PC-9 (cell line): ENCODE data around the gene MAGI1. TPM values are rescaled to one million over a fixed set of nuclear protein-coding genes. Genes with fewer than 3 reads are reported as not detected.

Source experiments
- BruUV-seq: library from RNA; stranded (reverse); fragments of 400-500 nt; replicated peaks from 2 replicates; lab custom pipeline; 2021; lab: Mats Ljungman, UMichigan
- CTCF ChIA-PET: fragments of 300-600 bp; sonication (Branson Sonifier 250); formaldehyde crosslinking; loops from one replicate; lab custom pipeline; 2022; ENCODE audit warnings: antibody characterized with exemption; lab: Charles Lee
- POLR2A ChIA-PET: fragments of 300-600 bp; sonication (Branson Sonifier 250); formaldehyde crosslinking; loops from one replicate; lab custom pipeline; 2022; ENCODE audit warnings: antibody characterized with exemption; ENCODE audit not compliant: unreplicated experiment; lab: Charles Lee
- DNase-seq, 2 experiments: peaks; one replicate each; pipeline versions ENCODE4 v3.0.0 to v3.0.0-alpha.2; 2015 to 2022; ENCODE audit warnings: mixed read lengths in 1 of 2
- H2AFZ ChIP-seq: fragments of 200-600 bp; sonication (generic); 2 replicates; pipeline ENCODE4 v1.8.1; 2017; ENCODE audit warnings: antibody characterized with exemption
- H3F3A ChIP-seq: fragments of 200-600 bp; sonication (generic); 2 replicates; pipeline ENCODE4 v1.8.1; 2017; ENCODE audit warnings: antibody characterized with exemption, mild to moderate bottlenecking, low read depth; ENCODE audit not compliant: insufficient read depth
- H3K27ac ChIP-seq: fragments of 200-600 bp; sonication (generic); 2 replicates; pipeline ENCODE4 v1.6.1; 2016; ENCODE audit warnings: mixed run types
- H3K27me3 ChIP-seq: fragments of 200-600 bp; sonication (generic); 2 replicates; pipeline ENCODE4 v1.6.1; 2016; ENCODE audit warnings: low read depth, mixed run types; ENCODE audit not compliant: insufficient read depth
- H3K36me3 ChIP-seq: fragments of 200-600 bp; sonication (generic); 2 replicates; pipeline ENCODE4 v1.6.1; 2016; ENCODE audit warnings: low read depth, mixed run types
- H3K4me1 ChIP-seq: fragments of 200-600 bp; sonication (generic); replicated peaks from 2 replicates; pipeline ENCODE4 v1.6.1; 2016; ENCODE audit warnings: mixed run types; ENCODE audit not compliant: insufficient read depth
- H3K4me2 ChIP-seq: fragments of 200-600 bp; sonication (generic); 2 replicates; pipeline ENCODE4 v1.6.1; 2017; ENCODE audit warnings: mixed run types
- H3K4me3 ChIP-seq: fragments of 200-600 bp; sonication (generic); 2 replicates; pipeline ENCODE4 v1.6.1; 2016; ENCODE audit warnings: mixed run types
- H3K79me2 ChIP-seq: fragments of 200-600 bp; sonication (generic); 2 replicates; pipeline ENCODE4 v1.6.1; 2017; ENCODE audit warnings: low read depth, mixed run types
- H3K9me2 ChIP-seq: fragments of 200-600 bp; sonication (generic); 2 replicates; pipeline ENCODE4 v1.8.1; 2017; ENCODE audit warnings: mild to moderate bottlenecking; ENCODE audit not compliant: insufficient read depth
- H3K9me3 ChIP-seq: fragments of 200-600 bp; sonication (generic); 2 replicates; pipeline ENCODE4 v1.8.1; 2016; ENCODE audit warnings: low read depth; ENCODE audit not compliant: insufficient read depth
- H4K20me1 ChIP-seq: fragments of 200-600 bp; sonication (generic); 2 replicates; pipeline ENCODE4 v1.8.1; 2017; ENCODE audit not compliant: insufficient read depth
- CTCF ChIP-seq: fragments of 200-600 bp; sonication (generic); conservative IDR thresholded peaks from 2 replicates; pipeline ENCODE4 v1.6.1; 2017; ENCODE audit warnings: mixed run types, antibody characterized with exemption, mild to moderate bottlenecking, moderate library complexity
- EZH2 ChIP-seq: fragments of 200-600 bp; sonication (generic); IDR thresholded peaks from 2 replicates; pipeline ENCODE4 v1.8.0; 2017; ENCODE audit warnings: antibody characterized with exemption, low read depth
- intact Hi-C: fragments of 100-400 bp; cut with micrococcal nuclease; formaldehyde crosslinking; loops from one replicate; pipeline ENCODE4 v1.10.0; 2022; ENCODE audit not compliant: unreplicated experiment
- total RNA-seq: library from RNA; stranded (reverse); gene quantifications from 2 replicates; pipeline ENCODE4 v1.2.3, GENCODE V29; 2021

MAGI1 gene
- total RNA-seq, 1 experiment from 2014 or later = 23.3 TPM

- Histone ChIP-seq H3K27me3 (no peaks in the 10 kb centered on the region), H3F3A (no peaks in the 10 kb centered on the region), H2AFZ (no peak overlapping the region), H3K27ac (no peak overlapping the region), H3K4me1 (no peaks in the 10 kb centered on the region), H3K9me2 (no peaks in the 10 kb centered on the region), H3K9me3 (no peaks in the 10 kb centered on the region), H4K20me1 (no peaks in the 10 kb centered on the region), H3K36me3 (no peaks in the 10 kb centered on the region), H3K4me3 (no peak overlapping the region), H3K79me2 (0 out of 2 replicates have a peak, but pooled peaks cover 5% of the 10 kb centered on the region), H3K4me2 (no peak overlapping the region)
- intact Hi-C loops = no loop called here
- POLR2A ChIA-PET = no interaction called here
- no peak for DNase-seq
- no TSS peak for BruUV-seq
- TF ChIP-seq EZH2 = no peak
- TF ChIP-seq CTCF = no peak
- CTCF ChIA-PET = no interaction called here
Observed at GRCh38 chr3:65535260-65535659, 503.5 kb downstream of the MAGI1 start.

DNA sequence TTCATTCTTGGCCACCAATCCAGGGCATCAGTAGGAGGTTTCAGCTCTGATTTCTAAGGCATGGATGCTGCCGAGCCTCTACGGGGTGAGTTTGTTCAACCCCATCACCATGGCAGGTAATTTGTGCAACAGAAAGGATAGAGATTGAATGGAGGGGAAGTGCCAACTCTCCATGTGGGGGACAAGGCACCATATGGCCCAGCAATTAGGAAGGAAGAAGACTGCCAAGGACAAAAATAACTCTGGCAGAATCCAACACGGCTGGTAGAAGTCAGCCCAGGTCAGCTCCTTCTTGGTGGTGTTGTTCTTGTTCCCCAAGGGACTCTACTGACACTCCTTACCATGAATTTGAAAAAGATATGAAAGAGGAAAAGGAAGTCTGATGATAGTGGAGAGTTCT, 503.9 kb downstream of the MAGI1 start:
- Histone ChIP-seq H3K9me3 (no peaks in the 10 kb centered on the region), H3F3A (no peaks in the 10 kb centered on the region), H2AFZ (no peak overlapping the region), H3K4me3 (no peak overlapping the region), H3K9me2 (no peaks in the 10 kb centered on the region), H3K79me2 (0 out of 2 replicates have a peak, but pooled peaks cover 5% of the 10 kb centered on the region), H3K4me1 (no peaks in the 10 kb centered on the region), H3K27me3 (no peaks in the 10 kb centered on the region), H3K4me2 (no peak overlapping the region), H4K20me1 (no peaks in the 10 kb centered on the region), H3K27ac (no peak overlapping the region), H3K36me3 (no peaks in the 10 kb centered on the region)
- TF ChIP-seq EZH2 (no peak), CTCF (no peak)
- ChIA-PET CTCF (no interaction called here), POLR2A (no interaction called here)
- DNase-seq = no peak
- no TSS peak for BruUV-seq
- intact Hi-C loops = no loop called here

- no peaks in the 10 kb centered on the region for H3K36me3 ChIP-seq
- H3K27me3 ChIP-seq = no peaks in the 10 kb centered on the region
- H3K9me3 ChIP-seq = no peaks in the 10 kb centered on the region
- H3K79me2 ChIP-seq = no peaks in the 10 kb centered on the region
- no peaks in the 10 kb centered on the region for H3K4me1 ChIP-seq
- no peaks in the 10 kb centered on the region for H3K9me2 ChIP-seq
- no peak overlapping the region for H3K27ac ChIP-seq
- no peaks in the 10 kb centered on the region for H4K20me1 ChIP-seq
- no TSS peak for BruUV-seq
- no peaks in the 10 kb centered on the region for H3F3A ChIP-seq
- no peak overlapping the region for H3K4me2 ChIP-seq
- DNase-seq = no peak
- H2AFZ ChIP-seq = no peak overlapping the region
- intact Hi-C loops = no loop called here
- CTCF ChIA-PET = no interaction called here
- POLR2A ChIA-PET = no interaction called here
- no peak for TF ChIP-seq EZH2
- no peak for TF ChIP-seq CTCF
- H3K4me3 ChIP-seq = no peak overlapping the region
Observed at GRCh38 chr3:65532749-65533148, 506.0 kb downstream of the MAGI1 start.
